ENCODE measurements around the gene ADARB2.

- no peak for TF ChIP-seq CTCF (IDR thresholded peaks at IDR 0.05)
- TF ChIP-seq POLR2A (IDR thresholded peaks at IDR 0.05): no peak
Observed at GRCh38 chr10:1216574-1217236, 520.6 kb downstream of the ADARB2 start.

All from Peyer's patch (tissue), 4 donors.